HepG2 (cell line): ENCODE measurements around the gene STOML2. TPM values are rescaled to one million over a fixed set of nuclear protein-coding genes. Genes with fewer than 3 reads are reported as not detected.

Experiments
- KDM5A ChIP-seq: fragments of 200-600 bp; sonication (generic); IDR thresholded peaks from 2 replicates; pipeline ENCODE4 v1.7.0; 2018; ENCODE audit warnings: antibody characterized with exemption, mild to moderate bottlenecking, low read length, borderline replicate concordance
- RBAK ChIP-seq: sonication (generic); formaldehyde crosslinking; IDR thresholded peaks from 2 replicates; pipeline ENCODE4 v1.5.1; 2020; ENCODE audit warnings: mild to moderate bottlenecking, missing genetic modification reagents
- ZNF136 ChIP-seq: sonication (generic); formaldehyde crosslinking; IDR thresholded peaks from 2 replicates; pipeline ENCODE4 v1.8.1; 2022; ENCODE audit warnings: low read depth, mild to moderate bottlenecking, moderate library complexity, missing genetic modification reagents
- ZNF383 ChIP-seq: sonication (generic); formaldehyde crosslinking; IDR thresholded peaks from 2 replicates; pipeline ENCODE4 v1.4.0; 2020; ENCODE audit warnings: missing genetic modification reagents, mild to moderate bottlenecking, borderline replicate concordance
- ZNF468 ChIP-seq: sonication (generic); formaldehyde crosslinking; IDR thresholded peaks from 2 replicates; pipeline ENCODE4 v1.8.0; 2022; ENCODE audit warnings: mild to moderate bottlenecking, moderate library complexity, missing genetic modification reagents
- ZNF510 ChIP-seq: sonication (generic); formaldehyde crosslinking; IDR thresholded peaks from 2 replicates; pipeline ENCODE4 v1.4.0; 2020; ENCODE audit warnings: low read depth, mild to moderate bottlenecking, missing genetic modification reagents
- ZNF530 ChIP-seq: sonication (generic); formaldehyde crosslinking; IDR thresholded peaks from 2 replicates; pipeline ENCODE4 v1.5.0; 2020; ENCODE audit warnings: low read depth, mild to moderate bottlenecking, missing genetic modification reagents
- polyA plus RNA-seq, 8 experiments: library from polyadenylated mRNA; depleted of rRNA in 3 of 8; stranded (reverse) in 7 of 8; unstranded in 1 of 8; fragments of >200 nt; fragmentation: Illumina TruSeq in 4 of 8; extraction: Trizol in 4 of 8; gene quantifications; 2 replicates each; pipeline versions ENCODE4 v1.2.1 to v1.2.3, GENCODE V29; 2011 to 2016; ENCODE audit warnings: low read depth in 4 of 8, missing spikeins in 1 of 8, mixed read lengths in 1 of 8; ENCODE audit not compliant: insufficient read depth in 1 of 8
- total RNA-seq, 5 experiments: library from RNA; depleted of rRNA; stranded (reverse); fragments of >200 nt; fragmentation: Illumina TruSeq; extraction: Trizol; gene quantifications; 2 replicates each; pipeline ENCODE4 v1.2.3, GENCODE V29; 2016; ENCODE audit warnings: low read depth in 1 of 5
- TF ChIP-seq, protein P1 (sequence below): sonication (generic); formaldehyde crosslinking; IDR thresholded peaks from 2 replicates; pipeline ENCODE4 v1.4.0; 2020; ENCODE audit warnings: mild to moderate bottlenecking, missing genetic modification reagents, borderline replicate concordance
- TF ChIP-seq, protein P2 (sequence below): sonication (generic); formaldehyde crosslinking; IDR thresholded peaks from 2 replicates; pipeline ENCODE4 v1.4.0; 2020; ENCODE audit warnings: mild to moderate bottlenecking, missing genetic modification reagents
- TF ChIP-seq, protein P3 (sequence below): sonication (generic); formaldehyde crosslinking; IDR thresholded peaks from 2 replicates; pipeline ENCODE4 v1.4.0; 2020; ENCODE audit warnings: missing genetic modification reagents
- TF ChIP-seq, protein P4 (sequence below): sonication (generic); formaldehyde crosslinking; IDR thresholded peaks from 2 replicates; pipeline ENCODE4 v1.8.1; 2023; ENCODE audit warnings: mild to moderate bottlenecking, missing genetic modification reagents

Gene STOML2
- total and polyA plus RNA-seq, 2 of the 13 experiments (the other 11 are each of a cell fraction or from before 2014, with no cell fraction given) = 245 to 250 TPM

DNA sequence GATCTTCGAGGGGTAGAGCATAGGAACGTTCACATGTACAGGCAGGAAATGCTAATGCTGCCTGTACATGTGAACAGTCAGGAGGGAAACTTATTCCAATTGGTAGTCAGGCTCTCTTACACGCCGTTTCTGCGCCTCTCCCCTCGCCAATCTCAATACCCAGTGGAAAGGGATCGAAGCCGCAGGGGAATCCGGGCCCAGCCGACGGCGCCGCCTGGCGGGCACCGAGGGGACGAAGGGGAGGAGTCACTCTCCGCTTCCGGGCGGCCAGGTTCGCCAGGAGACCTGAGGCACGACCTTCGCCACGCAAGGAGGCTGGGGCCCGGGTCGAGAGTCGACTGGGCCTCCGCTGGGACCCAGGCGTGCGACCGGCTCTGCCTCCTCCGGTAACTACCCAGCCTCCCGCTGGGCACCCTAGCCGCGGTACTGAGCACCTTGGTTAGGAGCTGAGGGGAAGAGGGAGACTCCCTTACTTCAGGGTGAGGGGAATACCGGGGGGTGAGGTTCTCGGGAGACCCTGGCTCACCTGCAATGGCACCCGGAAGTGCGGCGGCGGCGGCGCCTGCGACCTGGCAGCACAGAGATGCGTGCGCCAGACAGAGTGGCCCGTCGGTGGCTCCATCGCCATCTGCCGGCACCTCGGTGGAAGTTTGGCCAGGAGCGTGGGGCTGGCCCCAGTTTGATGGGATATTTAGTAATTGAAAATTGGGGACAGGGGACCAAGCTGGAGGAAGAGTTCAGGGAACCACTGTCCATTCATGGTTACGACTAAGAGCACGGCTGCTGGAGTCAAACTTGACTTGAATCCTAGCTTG is 6.7 kb downstream of the STOML2 start, which contains the start of gene PIGO (continued):
- TF ChIP-seq, protein P1, sequence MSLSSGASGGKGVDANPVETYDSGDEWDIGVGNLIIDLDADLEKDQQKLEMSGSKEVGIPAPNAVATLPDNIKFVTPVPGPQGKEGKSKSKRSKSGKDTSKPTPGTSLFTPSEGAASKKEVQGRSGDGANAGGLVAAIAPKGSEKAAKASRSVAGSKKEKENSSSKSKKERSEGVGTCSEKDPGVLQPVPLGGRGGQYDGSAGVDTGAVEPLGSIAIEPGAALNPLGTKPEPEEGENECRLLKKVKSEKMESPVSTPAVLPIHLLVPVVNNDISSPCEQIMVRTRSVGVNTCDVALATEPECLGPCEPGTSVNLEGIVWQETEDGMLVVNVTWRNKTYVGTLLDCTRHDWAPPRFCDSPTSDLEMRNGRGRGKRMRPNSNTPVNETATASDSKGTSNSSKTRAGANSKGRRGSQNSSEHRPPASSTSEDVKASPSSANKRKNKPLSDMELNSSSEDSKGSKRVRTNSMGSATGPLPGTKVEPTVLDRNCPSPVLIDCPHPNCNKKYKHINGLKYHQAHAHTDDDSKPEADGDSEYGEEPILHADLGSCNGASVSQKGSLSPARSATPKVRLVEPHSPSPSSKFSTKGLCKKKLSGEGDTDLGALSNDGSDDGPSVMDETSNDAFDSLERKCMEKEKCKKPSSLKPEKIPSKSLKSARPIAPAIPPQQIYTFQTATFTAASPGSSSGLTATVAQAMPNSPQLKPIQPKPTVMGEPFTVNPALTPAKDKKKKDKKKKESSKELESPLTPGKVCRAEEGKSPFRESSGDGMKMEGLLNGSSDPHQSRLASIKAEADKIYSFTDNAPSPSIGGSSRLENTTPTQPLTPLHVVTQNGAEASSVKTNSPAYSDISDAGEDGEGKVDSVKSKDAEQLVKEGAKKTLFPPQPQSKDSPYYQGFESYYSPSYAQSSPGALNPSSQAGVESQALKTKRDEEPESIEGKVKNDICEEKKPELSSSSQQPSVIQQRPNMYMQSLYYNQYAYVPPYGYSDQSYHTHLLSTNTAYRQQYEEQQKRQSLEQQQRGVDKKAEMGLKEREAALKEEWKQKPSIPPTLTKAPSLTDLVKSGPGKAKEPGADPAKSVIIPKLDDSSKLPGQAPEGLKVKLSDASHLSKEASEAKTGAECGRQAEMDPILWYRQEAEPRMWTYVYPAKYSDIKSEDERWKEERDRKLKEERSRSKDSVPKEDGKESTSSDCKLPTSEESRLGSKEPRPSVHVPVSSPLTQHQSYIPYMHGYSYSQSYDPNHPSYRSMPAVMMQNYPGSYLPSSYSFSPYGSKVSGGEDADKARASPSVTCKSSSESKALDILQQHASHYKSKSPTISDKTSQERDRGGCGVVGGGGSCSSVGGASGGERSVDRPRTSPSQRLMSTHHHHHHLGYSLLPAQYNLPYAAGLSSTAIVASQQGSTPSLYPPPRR (CRISPR knock-in tag) = peak; percentile 65
- TF ChIP-seq, protein P2, sequence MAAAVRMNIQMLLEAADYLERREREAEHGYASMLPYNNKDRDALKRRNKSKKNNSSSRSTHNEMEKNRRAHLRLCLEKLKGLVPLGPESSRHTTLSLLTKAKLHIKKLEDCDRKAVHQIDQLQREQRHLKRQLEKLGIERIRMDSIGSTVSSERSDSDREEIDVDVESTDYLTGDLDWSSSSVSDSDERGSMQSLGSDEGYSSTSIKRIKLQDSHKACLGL (CRISPR knock-in tag) = peak; percentile 89
- TF ChIP-seq KDM5A (peak; percentile 90), ZNF136 (CRISPR knock-in tag) (no peak; the same call in 1 of the 2 replicates), ZNF383 (CRISPR knock-in tag) (peak; percentile 93; the same call in 1 of the 2 replicates), RBAK (CRISPR knock-in tag) (no peak), ZNF530 (no peak), ZNF510 (CRISPR knock-in tag) (no peak; the same call in 1 of the 2 replicates), ZNF468 (no peak)
- TF ChIP-seq, protein P3, sequence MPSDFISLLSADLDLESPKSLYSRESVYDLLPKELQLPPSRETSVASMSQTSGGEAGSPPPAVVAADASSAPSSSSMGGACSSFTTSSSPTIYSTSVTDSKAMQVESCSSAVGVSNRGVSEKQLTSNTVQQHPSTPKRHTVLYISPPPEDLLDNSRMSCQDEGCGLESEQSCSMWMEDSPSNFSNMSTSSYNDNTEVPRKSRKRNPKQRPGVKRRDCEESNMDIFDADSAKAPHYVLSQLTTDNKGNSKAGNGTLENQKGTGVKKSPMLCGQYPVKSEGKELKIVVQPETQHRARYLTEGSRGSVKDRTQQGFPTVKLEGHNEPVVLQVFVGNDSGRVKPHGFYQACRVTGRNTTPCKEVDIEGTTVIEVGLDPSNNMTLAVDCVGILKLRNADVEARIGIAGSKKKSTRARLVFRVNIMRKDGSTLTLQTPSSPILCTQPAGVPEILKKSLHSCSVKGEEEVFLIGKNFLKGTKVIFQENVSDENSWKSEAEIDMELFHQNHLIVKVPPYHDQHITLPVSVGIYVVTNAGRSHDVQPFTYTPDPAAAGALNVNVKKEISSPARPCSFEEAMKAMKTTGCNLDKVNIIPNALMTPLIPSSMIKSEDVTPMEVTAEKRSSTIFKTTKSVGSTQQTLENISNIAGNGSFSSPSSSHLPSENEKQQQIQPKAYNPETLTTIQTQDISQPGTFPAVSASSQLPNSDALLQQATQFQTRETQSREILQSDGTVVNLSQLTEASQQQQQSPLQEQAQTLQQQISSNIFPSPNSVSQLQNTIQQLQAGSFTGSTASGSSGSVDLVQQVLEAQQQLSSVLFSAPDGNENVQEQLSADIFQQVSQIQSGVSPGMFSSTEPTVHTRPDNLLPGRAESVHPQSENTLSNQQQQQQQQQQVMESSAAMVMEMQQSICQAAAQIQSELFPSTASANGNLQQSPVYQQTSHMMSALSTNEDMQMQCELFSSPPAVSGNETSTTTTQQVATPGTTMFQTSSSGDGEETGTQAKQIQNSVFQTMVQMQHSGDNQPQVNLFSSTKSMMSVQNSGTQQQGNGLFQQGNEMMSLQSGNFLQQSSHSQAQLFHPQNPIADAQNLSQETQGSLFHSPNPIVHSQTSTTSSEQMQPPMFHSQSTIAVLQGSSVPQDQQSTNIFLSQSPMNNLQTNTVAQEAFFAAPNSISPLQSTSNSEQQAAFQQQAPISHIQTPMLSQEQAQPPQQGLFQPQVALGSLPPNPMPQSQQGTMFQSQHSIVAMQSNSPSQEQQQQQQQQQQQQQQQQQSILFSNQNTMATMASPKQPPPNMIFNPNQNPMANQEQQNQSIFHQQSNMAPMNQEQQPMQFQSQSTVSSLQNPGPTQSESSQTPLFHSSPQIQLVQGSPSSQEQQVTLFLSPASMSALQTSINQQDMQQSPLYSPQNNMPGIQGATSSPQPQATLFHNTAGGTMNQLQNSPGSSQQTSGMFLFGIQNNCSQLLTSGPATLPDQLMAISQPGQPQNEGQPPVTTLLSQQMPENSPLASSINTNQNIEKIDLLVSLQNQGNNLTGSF = 0 out of 2 replicates have a peak, but pooled peaks have one; percentile 39
- TF ChIP-seq, protein P4, sequence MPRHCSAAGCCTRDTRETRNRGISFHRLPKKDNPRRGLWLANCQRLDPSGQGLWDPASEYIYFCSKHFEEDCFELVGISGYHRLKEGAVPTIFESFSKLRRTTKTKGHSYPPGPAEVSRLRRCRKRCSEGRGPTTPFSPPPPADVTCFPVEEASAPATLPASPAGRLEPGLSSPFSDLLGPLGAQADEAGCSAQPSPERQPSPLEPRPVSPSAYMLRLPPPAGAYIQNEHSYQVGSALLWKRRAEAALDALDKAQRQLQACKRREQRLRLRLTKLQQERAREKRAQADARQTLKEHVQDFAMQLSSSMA (CRISPR knock-in tag) = peak; percentile 98
